C4-2B (cell line): ENCODE measurements around the gene HEPHL1.

Source experiments
- ZFX ChIP-seq: fragments of 450-650 bp; IDR thresholded peaks from 2 replicates; pipeline ENCODE4 v1.6.1; 2017
- TF ChIP-seq, protein P1 (sequence below): fragments of 450-650 bp; conservative IDR thresholded peaks from 2 replicates; pipeline ENCODE4 v1.5.1; 2017; ENCODE audit warnings: mild to moderate bottlenecking

DNA sequence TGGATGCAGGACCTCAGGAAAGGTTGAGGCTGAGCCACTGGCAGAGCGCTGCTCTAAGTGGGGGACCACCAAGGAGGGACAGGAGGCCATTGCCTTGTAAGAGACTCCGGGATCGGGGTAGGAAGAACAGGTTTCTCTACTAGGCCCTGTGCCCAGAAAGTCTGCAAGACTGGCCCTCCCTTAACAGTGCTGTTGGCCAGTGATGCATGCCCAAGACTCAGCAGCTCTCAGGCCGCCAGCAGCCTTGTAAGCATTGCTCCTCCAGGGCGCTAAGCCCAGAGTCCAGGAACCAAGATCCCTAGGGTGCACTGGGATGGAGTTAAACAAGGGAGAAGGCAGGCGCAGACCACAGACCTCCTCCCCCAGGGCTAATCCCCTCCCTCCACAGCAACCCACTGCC is 68.2 kb downstream of the HEPHL1 start:
- TF ChIP-seq, protein P1, sequence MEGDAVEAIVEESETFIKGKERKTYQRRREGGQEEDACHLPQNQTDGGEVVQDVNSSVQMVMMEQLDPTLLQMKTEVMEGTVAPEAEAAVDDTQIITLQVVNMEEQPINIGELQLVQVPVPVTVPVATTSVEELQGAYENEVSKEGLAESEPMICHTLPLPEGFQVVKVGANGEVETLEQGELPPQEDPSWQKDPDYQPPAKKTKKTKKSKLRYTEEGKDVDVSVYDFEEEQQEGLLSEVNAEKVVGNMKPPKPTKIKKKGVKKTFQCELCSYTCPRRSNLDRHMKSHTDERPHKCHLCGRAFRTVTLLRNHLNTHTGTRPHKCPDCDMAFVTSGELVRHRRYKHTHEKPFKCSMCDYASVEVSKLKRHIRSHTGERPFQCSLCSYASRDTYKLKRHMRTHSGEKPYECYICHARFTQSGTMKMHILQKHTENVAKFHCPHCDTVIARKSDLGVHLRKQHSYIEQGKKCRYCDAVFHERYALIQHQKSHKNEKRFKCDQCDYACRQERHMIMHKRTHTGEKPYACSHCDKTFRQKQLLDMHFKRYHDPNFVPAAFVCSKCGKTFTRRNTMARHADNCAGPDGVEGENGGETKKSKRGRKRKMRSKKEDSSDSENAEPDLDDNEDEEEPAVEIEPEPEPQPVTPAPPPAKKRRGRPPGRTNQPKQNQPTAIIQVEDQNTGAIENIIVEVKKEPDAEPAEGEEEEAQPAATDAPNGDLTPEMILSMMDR, result no peak
- TF ChIP-seq ZFX, result no peak
